HepG2 (cell line): ENCODE results near the gene WDR70. TPM values are rescaled to one million over a fixed set of nuclear protein-coding genes. Genes with fewer than 3 reads are reported as not detected.

Experiments used
- CC2D1A ChIP-seq: sonication (generic); formaldehyde crosslinking; IDR thresholded peaks from 2 replicates; pipeline ENCODE4 v1.8.1; 2023; ENCODE audit warnings: mild to moderate bottlenecking, missing genetic modification reagents
- FOXK1 ChIP-seq: sonication (generic); formaldehyde crosslinking; IDR thresholded peaks from 2 replicates; pipeline ENCODE4 v1.4.0; 2020; ENCODE audit warnings: low read depth, missing genetic modification reagents, borderline replicate concordance
- FOXP1 ChIP-seq, 2 experiments: fragments of 450-650 bp in 1 of 2; IDR thresholded peaks; 2 replicates each; pipeline ENCODE4 v1.6.1; 2017 to 2018; ENCODE audit warnings: antibody characterized with exemption in 1 of 2
- HNRNPK ChIP-seq: fragments of 200-400 bp; formaldehyde crosslinking; IDR thresholded peaks from 2 replicates; pipeline ENCODE4 v1.6.1; 2018; ENCODE audit warnings: low read length, low read depth, moderate library complexity, mild to moderate bottlenecking; ENCODE audit not compliant: poor library complexity, severe bottlenecking
- HNRNPL ChIP-seq: fragments of 200-400 bp; formaldehyde crosslinking; IDR thresholded peaks from 2 replicates; pipeline ENCODE4 v1.6.1; 2017; ENCODE audit warnings: mild to moderate bottlenecking, low read depth, low read length
- KDM2A ChIP-seq: sonication (generic); formaldehyde crosslinking; IDR thresholded peaks from 2 replicates; pipeline ENCODE4 v1.4.0; 2020; ENCODE audit warnings: low read depth, missing genetic modification reagents, borderline replicate concordance
- LCORL ChIP-seq, 2 experiments: fragments of 450-650 bp in 1 of 2; sonication (generic) in 1 of 2; formaldehyde crosslinking in 1 of 2; IDR thresholded peaks; 2 replicates each; pipeline versions ENCODE4 v1.5.0 to v1.6.1; 2017 to 2020; ENCODE audit warnings: antibody characterized with exemption in 1 of 2, missing genetic modification reagents in 1 of 2
- MAF1 ChIP-seq: sonication (generic); formaldehyde crosslinking; IDR thresholded peaks from 2 replicates; pipeline ENCODE4 v1.5.0; 2020; ENCODE audit warnings: missing genetic modification reagents, borderline replicate concordance
- MLLT10 ChIP-seq: sonication (generic); formaldehyde crosslinking; IDR thresholded peaks from 2 replicates; pipeline ENCODE4 v1.4.0; 2020; ENCODE audit warnings: missing genetic modification reagents
- NFATC3 ChIP-seq: sonication (generic); formaldehyde crosslinking; IDR thresholded peaks from 2 replicates; pipeline ENCODE4 v1.5.1; 2020; ENCODE audit warnings: mild to moderate bottlenecking, missing genetic modification reagents
- NR2F6 ChIP-seq, 2 experiments: IDR thresholded peaks; 2 replicates each; pipeline ENCODE4 v1.6.1; 2016; ENCODE audit warnings: antibody characterized with exemption in 1 of 2, mild to moderate bottlenecking in 1 of 2
- PCBP2 ChIP-seq: fragments of 200-400 bp; formaldehyde crosslinking; optimal IDR thresholded peaks from 2 replicates; pipeline ENCODE3; 2018; ENCODE audit warnings: low read length, low read depth; ENCODE audit not compliant: poor library complexity, severe bottlenecking
- POGZ ChIP-seq: sonication (generic); formaldehyde crosslinking; IDR thresholded peaks from 2 replicates; pipeline ENCODE4 v1.4.0; 2020; ENCODE audit warnings: mild to moderate bottlenecking, missing genetic modification reagents
- PRMT3 ChIP-seq: sonication (generic); formaldehyde crosslinking; IDR thresholded peaks from 2 replicates; pipeline ENCODE4 v1.8.1; 2022; ENCODE audit warnings: low read depth, mild to moderate bottlenecking, moderate library complexity, missing genetic modification reagents, borderline replicate concordance
- SALL1 ChIP-seq: sonication (generic); formaldehyde crosslinking; IDR thresholded peaks from 2 replicates; pipeline ENCODE4 v1.8.0; 2022; ENCODE audit warnings: mild to moderate bottlenecking, missing genetic modification reagents
- WIZ ChIP-seq: sonication (generic); formaldehyde crosslinking; IDR thresholded peaks from 2 replicates; pipeline ENCODE4 v1.5.1; 2020; ENCODE audit warnings: mild to moderate bottlenecking, missing genetic modification reagents
- ZNF331 ChIP-seq: sonication (generic); formaldehyde crosslinking; IDR thresholded peaks from 2 replicates; pipeline ENCODE4 v1.4.0; 2020; ENCODE audit warnings: missing genetic modification reagents
- ZNF451 ChIP-seq: sonication (generic); formaldehyde crosslinking; IDR thresholded peaks from 2 replicates; pipeline ENCODE4 v1.5.0; 2020; ENCODE audit warnings: mild to moderate bottlenecking, missing genetic modification reagents
- ZNF598 ChIP-seq: sonication (generic); formaldehyde crosslinking; IDR thresholded peaks from 2 replicates; pipeline ENCODE4 v1.5.1; 2020; ENCODE audit warnings: mild to moderate bottlenecking, missing genetic modification reagents, borderline replicate concordance
- ZNF776 ChIP-seq: sonication (generic); formaldehyde crosslinking; IDR thresholded peaks from 2 replicates; pipeline ENCODE4 v1.4.0; 2020; ENCODE audit warnings: mild to moderate bottlenecking, missing genetic modification reagents
- polyA plus RNA-seq, 8 experiments: library from polyadenylated mRNA; depleted of rRNA in 3 of 8; stranded (reverse) in 7 of 8; unstranded in 1 of 8; fragments of >200 nt; fragmentation: Illumina TruSeq in 4 of 8; extraction: Trizol in 4 of 8; gene quantifications; 2 replicates each; pipeline versions ENCODE4 v1.2.1 to v1.2.3, GENCODE V29; 2011 to 2016; ENCODE audit warnings: low read depth in 4 of 8, missing spikeins in 1 of 8, mixed read lengths in 1 of 8; ENCODE audit not compliant: insufficient read depth in 1 of 8
- total RNA-seq, 5 experiments: library from RNA; depleted of rRNA; stranded (reverse); fragments of >200 nt; fragmentation: Illumina TruSeq; extraction: Trizol; gene quantifications; 2 replicates each; pipeline ENCODE4 v1.2.3, GENCODE V29; 2016; ENCODE audit warnings: low read depth in 1 of 5
- TF ChIP-seq, protein P1 (sequence below): sonication (generic); formaldehyde crosslinking; IDR thresholded peaks from 2 replicates; pipeline ENCODE4 v1.4.0; 2020; ENCODE audit warnings: missing genetic modification reagents, borderline replicate concordance
- TF ChIP-seq, protein P2 (sequence below): sonication (generic); formaldehyde crosslinking; IDR thresholded peaks from 2 replicates; pipeline ENCODE4 v1.5.0; 2020; ENCODE audit warnings: mild to moderate bottlenecking, missing genetic modification reagents, moderate library complexity
- TF ChIP-seq, protein P3 (sequence below): IDR thresholded peaks from 2 replicates; pipeline ENCODE4 v1.6.1; 2012; ENCODE audit warnings: inconsistent platforms

Gene WDR70
- total and polyA plus RNA-seq, 2 of the 13 experiments (the other 11 are each of a cell fraction or from before 2014, with no cell fraction given): 14.6 to 30.6 TPM

DNA sequence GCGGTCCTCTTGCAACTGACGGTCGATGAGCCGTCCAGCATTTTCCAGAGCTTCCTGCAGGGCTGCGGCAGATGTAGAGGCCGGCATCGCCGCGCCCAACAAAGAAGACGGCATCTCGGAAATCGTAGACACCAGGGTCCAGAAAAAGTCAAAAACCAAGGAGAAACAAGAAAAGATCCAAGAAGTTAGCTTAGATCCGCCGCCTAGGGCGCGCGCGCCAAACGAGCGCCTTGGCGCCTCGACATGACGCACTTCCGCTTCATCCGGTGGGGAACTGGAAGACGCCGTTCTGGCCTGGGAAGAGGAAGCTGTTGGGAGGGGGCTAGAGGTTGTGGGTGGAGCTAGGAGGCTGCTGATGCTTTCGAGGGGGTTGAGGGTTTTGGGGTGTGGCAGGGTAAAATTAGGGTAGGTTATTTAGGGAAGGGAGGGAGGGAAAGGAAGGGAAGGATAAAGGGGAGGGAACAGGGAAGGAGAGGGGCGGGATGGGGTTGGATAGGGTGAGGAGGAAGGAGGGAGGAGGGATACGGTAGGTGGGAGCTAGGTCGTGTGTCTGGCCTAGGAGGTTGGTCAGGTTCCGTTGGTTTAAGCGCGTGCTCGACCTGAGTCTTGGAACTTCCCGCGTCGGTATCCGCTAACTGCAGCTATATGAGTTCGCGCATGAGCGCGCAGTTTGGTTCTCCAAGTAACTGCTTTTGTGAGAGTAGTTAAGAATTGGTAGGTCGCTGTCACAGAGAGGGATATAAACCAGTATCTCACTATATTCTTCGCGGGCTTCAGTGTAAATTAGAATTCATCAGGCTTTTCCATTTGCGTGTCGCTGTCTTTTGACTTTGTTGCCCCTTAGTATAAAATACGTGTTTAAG lies 8.0 kb upstream of the WDR70 start, which contains the start of gene NUP155 (continued):
- TF ChIP-seq, protein P1, sequence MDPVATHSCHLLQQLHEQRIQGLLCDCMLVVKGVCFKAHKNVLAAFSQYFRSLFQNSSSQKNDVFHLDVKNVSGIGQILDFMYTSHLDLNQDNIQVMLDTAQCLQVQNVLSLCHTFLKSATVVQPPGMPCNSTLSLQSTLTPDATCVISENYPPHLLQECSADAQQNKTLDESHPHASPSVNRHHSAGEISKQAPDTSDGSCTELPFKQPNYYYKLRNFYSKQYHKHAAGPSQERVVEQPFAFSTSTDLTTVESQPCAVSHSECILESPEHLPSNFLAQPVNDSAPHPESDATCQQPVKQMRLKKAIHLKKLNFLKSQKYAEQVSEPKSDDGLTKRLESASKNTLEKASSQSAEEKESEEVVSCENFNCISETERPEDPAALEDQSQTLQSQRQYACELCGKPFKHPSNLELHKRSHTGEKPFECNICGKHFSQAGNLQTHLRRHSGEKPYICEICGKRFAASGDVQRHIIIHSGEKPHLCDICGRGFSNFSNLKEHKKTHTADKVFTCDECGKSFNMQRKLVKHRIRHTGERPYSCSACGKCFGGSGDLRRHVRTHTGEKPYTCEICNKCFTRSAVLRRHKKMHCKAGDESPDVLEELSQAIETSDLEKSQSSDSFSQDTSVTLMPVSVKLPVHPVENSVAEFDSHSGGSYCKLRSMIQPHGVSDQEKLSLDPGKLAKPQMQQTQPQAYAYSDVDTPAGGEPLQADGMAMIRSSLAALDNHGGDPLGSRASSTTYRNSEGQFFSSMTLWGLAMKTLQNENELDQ (CRISPR knock-in tag): no peak
- TF ChIP-seq HNRNPK: peak; percentile 95
- 0 out of 2 replicates have a peak, but pooled peaks have one; percentile 25 for TF ChIP-seq NR2F6 (IDR thresholded peaks at IDR 0.05)
- TF ChIP-seq NR2F6 (CRISPR knock-in tag; IDR thresholded peaks at IDR 0.05): no peak
- TF ChIP-seq HNRNPL: peak; percentile 57; the same call in 1 of the 2 replicates
- 0 out of 2 replicates have a peak, but pooled peaks have one; percentile 57 for TF ChIP-seq ZNF451
- TF ChIP-seq, protein P2, sequence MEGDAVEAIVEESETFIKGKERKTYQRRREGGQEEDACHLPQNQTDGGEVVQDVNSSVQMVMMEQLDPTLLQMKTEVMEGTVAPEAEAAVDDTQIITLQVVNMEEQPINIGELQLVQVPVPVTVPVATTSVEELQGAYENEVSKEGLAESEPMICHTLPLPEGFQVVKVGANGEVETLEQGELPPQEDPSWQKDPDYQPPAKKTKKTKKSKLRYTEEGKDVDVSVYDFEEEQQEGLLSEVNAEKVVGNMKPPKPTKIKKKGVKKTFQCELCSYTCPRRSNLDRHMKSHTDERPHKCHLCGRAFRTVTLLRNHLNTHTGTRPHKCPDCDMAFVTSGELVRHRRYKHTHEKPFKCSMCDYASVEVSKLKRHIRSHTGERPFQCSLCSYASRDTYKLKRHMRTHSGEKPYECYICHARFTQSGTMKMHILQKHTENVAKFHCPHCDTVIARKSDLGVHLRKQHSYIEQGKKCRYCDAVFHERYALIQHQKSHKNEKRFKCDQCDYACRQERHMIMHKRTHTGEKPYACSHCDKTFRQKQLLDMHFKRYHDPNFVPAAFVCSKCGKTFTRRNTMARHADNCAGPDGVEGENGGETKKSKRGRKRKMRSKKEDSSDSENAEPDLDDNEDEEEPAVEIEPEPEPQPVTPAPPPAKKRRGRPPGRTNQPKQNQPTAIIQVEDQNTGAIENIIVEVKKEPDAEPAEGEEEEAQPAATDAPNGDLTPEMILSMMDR (CRISPR knock-in tag): peak; percentile 44
- TF ChIP-seq SALL1: peak; percentile 68
- TF ChIP-seq POGZ: peak; percentile 94
- TF ChIP-seq FOXP1 (IDR thresholded peaks at IDR 0.05): no peak
- TF ChIP-seq FOXP1 (CRISPR knock-in tag; IDR thresholded peaks at IDR 0.05): no peak
- TF ChIP-seq NFATC3 (CRISPR knock-in tag): no peak
- peak; percentile 84; the same call in 1 of the 2 replicates for TF ChIP-seq ZNF598 (CRISPR knock-in tag)
- no peak for TF ChIP-seq ZNF331 (CRISPR knock-in tag)
- TF ChIP-seq CC2D1A (CRISPR knock-in tag): 0 out of 2 replicates have a peak, but pooled peaks have one; percentile 40
- TF ChIP-seq FOXK1 (CRISPR knock-in tag): peak; percentile 88; the same call in 1 of the 2 replicates
- TF ChIP-seq ZNF776 (CRISPR knock-in tag): peak; percentile 78; the same call in 1 of the 2 replicates
- 0 out of 2 replicates have a peak, but pooled peaks have one; percentile 20 for TF ChIP-seq MAF1
- TF ChIP-seq LCORL (IDR thresholded peaks at IDR 0.05): peak; percentile 98
- TF ChIP-seq LCORL (CRISPR knock-in tag; IDR thresholded peaks at IDR 0.05): peak; percentile 73; the same call in 1 of the 2 replicates
- TF ChIP-seq PCBP2: peak; percentile 99
- TF ChIP-seq WIZ (CRISPR knock-in tag): no peak
- no peak for TF ChIP-seq PRMT3 (CRISPR knock-in tag)
- peak; percentile 90 for TF ChIP-seq KDM2A (CRISPR knock-in tag)
- TF ChIP-seq, protein P3, sequence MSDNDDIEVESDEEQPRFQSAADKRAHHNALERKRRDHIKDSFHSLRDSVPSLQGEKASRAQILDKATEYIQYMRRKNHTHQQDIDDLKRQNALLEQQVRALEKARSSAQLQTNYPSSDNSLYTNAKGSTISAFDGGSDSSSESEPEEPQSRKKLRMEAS: peak; percentile 76; the same call in 1 of the 2 replicates
- TF ChIP-seq MLLT10 (CRISPR knock-in tag): no peak
